Measurements from ENCODE around the gene LPAR1. TPM values are rescaled to one million over a fixed set of nuclear protein-coding genes. Genes with fewer than 3 reads are reported as not detected.

LPAR1 gene
- total and polyA plus RNA-seq, 10 of the 15 experiments (the other 5 are each of a cell fraction or from before 2014, with no cell fraction given) = 3.3 to 12.9 (median 8.4) TPM

- TF ChIP-seq CHD2 (IDR thresholded peaks at IDR 0.05; ENCODE audit: borderline replicate concordance, low read depth, low read length) = no peak
- TF ChIP-seq GATAD2B (conservative IDR thresholded peaks at IDR 0.05; ENCODE audit: low read depth) = 0 out of 2 replicates have a peak, but pooled peaks have one; percentile 21
- no peak for TF ChIP-seq WRNIP1 (IDR thresholded peaks at IDR 0.05; ENCODE audit: borderline replicate concordance, low read depth, low read length)
- TF ChIP-seq PBX3 (IDR thresholded peaks at IDR 0.05; ENCODE audit: insufficient replicate concordance, low read depth, low read length) = peak; percentile 84
- TF ChIP-seq JUNB (IDR thresholded peaks at IDR 0.05) = no peak; the same call in 1 of the 2 replicates
- TF ChIP-seq PML (IDR thresholded peaks at IDR 0.05; ENCODE audit: low read length) = no peak
- TF ChIP-seq SMAD5 (IDR thresholded peaks at IDR 0.05; ENCODE audit: low read depth) = no peak
- no peak for TF ChIP-seq PAX5 (IDR thresholded peaks at IDR 0.05; ENCODE audit: borderline replicate concordance, low read depth, low read length)
- no peak for TF ChIP-seq MYC (IDR thresholded peaks at IDR 0.05; ENCODE audit: insufficient read depth, insufficient read length, insufficient replicate concordance, low read length, severe bottlenecking)
- no peak for TF ChIP-seq SMC3 (IDR thresholded peaks at IDR 0.05; ENCODE audit: borderline replicate concordance, low read length)
- peak; percentile 72 to 76; a peak in 3 of 4 replicates for TF ChIP-seq IKZF2 (IDR thresholded peaks at IDR 0.05)
- peak; percentile 21 for TF ChIP-seq MEF2B (IDR thresholded peaks at IDR 0.05; ENCODE audit: partially characterized antibody, poor library complexity, severe bottlenecking)
- no peak for TF ChIP-seq NR2C2 (IDR thresholded peaks at IDR 0.05; ENCODE audit: borderline replicate concordance, control insufficient read depth, insufficient read length, low read depth)
- TF ChIP-seq IRF5 (IDR thresholded peaks at IDR 0.05; ENCODE audit: borderline replicate concordance) = no peak
- no peak for TF ChIP-seq REST (IDR thresholded peaks at IDR 0.05; ENCODE audit: low read depth, low read length)
- peak; percentile 84 for TF ChIP-seq IKZF1 (conservative IDR thresholded peaks at IDR 0.05)
- TF ChIP-seq ELK1 (IDR thresholded peaks at IDR 0.05; ENCODE audit: low read depth, low read length) = no peak
- TF ChIP-seq SUPT20H (IDR thresholded peaks at IDR 0.05; ENCODE audit: borderline replicate concordance, control insufficient read depth, low read depth, low read length) = no peak
- TF ChIP-seq MEF2A (IDR thresholded peaks at IDR 0.05; ENCODE audit: insufficient read depth, low read depth, low read length) = no peak
- TF ChIP-seq RELA (IDR thresholded peaks at IDR 0.05; ENCODE audit: borderline replicate concordance, partially characterized antibody) = peak; percentile 90
- no peak for TF ChIP-seq CREM (IDR thresholded peaks at IDR 0.05; ENCODE audit: low read depth)
Observed at GRCh38 chr9:111064160-111064837, 26.0 kb upstream of the LPAR1 start (continued).

All from GM12878 (cell line).